ENCODE measurements around the gene RPL13. TPM values are rescaled to one million over a fixed set of nuclear protein-coding genes. Genes with fewer than 3 reads are reported as not detected.

The RPL13 gene
- total and polyA plus RNA-seq, 2 of the 4 experiments (the other 2 are of a cell fraction), result 2,098 to 3,527 TPM

DNA sequence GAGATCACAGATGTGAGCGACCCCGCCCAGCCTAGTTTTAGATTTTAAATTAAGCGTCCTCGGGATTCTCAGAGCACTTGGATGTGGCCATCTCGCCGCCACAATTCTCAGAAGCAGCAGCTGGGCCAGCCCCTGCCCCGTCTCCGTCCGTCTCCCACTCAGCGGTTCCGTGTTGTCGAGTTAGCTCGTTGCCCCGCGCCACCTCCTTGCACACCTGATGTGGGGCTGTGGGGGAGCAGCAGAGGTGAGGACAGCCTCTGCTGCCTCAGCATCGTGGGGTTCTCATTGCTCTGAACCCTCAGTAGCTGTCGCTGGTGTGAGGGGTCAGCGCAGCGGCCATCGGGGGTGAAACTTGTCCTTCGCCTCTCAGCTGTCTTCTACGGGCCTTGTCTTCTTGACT lies 8.2 kb upstream of the RPL13 start:
- BruUV-seq (replicated peaks), result no TSS peak
- no peaks in the 10 kb centered on the region for H3K9me3 ChIP-seq (ENCODE audit: control insufficient read depth, insufficient read depth, low read length)
- H3K4ac ChIP-seq (ENCODE audit: low read depth, low read length), result no peak overlapping the region
- 0 out of 2 replicates have a peak, but pooled peaks cover 1% of the 10 kb centered on the region for H3K4me1 ChIP-seq (ENCODE audit: control insufficient read depth, insufficient read depth, low read length)
- dilution Hi-C loops (cut with HindIII; ENCODE audit: low sequenced_read_pairs, unreplicated experiment) (no loop called here), intact Hi-C loops (cut with micrococcal nuclease) (no loop called here), in situ Hi-C loops (cut with MboI; ENCODE audit: low sequenced_read_pairs) (no loop called here)
- H3K27me3 ChIP-seq (ENCODE audit: control insufficient read depth, insufficient read depth, low read length), result no peaks in the 10 kb centered on the region
- H2AK5ac ChIP-seq (ENCODE audit: low read depth, low read length), result no peak overlapping the region
- no peaks in the 10 kb centered on the region for H3K9me1 ChIP-seq (ENCODE audit: insufficient read depth, low read length)
- no peak overlapping the region for H3K9ac ChIP-seq (ENCODE audit: low read depth, low read length)
- peaks cover 61% of the 10 kb centered on the region for H3K36me3 ChIP-seq (ENCODE audit: control insufficient read depth, insufficient read depth, low read length)
- H4K20me1 ChIP-seq (ENCODE audit: insufficient read depth, low read length), result peaks cover 3% of the 10 kb centered on the region; the same call in 1 of the 2 replicates
- H3K4me3 ChIP-seq (ENCODE audit: insufficient read depth, low read depth, low read length), result no peak overlapping the region
- H2AFZ ChIP-seq (replicated peaks; ENCODE audit: low read length, poor library complexity), result no peak overlapping the region
- no peak overlapping the region for H3K56ac ChIP-seq (ENCODE audit: extremely low read depth, insufficient read depth, low read length)
- H3K14ac ChIP-seq (replicated peaks; ENCODE audit: low read depth, low read length), result no peak overlapping the region
- H2BK5ac ChIP-seq (ENCODE audit: low read depth, low read length, poor library complexity, severe bottlenecking), result no peak overlapping the region
- H4K91ac ChIP-seq (ENCODE audit: insufficient read depth, low read depth, low read length), result no peak overlapping the region
- ATAC-seq (ENCODE audit: low read depth) (no peak), DNase-seq (no peak)
- no peak overlapping the region for H3K23ac ChIP-seq (ENCODE audit: low read depth, low read length)
- WGBS, 2 experiments (ENCODE audit: extremely low coverage in 2 of 2, insufficient read length in 1 of 2), result 96% methylated on average over 13 of the region's 22 CpGs; no CpG with 5 or more reads in 1 of the 2 experiments
- H4K8ac ChIP-seq (ENCODE audit: low read depth in 2 of 2, low read length in 2 of 2), result no peak overlapping the region
- H3K79me1 ChIP-seq (ENCODE audit: low read depth in 1 of 2, low read length in 2 of 2), result peaks cover 3 to 18% of the 10 kb centered on the region in 2 experiments; a peak in 1 of 4 replicates
- no peak overlapping the region for H2BK15ac ChIP-seq (ENCODE audit: low read depth, low read length)
- ChIA-PET POLR2A (ENCODE audit: unreplicated experiment) (no interaction called here), CTCF (no interaction called here)
- TF ChIP-seq, protein P1, sequence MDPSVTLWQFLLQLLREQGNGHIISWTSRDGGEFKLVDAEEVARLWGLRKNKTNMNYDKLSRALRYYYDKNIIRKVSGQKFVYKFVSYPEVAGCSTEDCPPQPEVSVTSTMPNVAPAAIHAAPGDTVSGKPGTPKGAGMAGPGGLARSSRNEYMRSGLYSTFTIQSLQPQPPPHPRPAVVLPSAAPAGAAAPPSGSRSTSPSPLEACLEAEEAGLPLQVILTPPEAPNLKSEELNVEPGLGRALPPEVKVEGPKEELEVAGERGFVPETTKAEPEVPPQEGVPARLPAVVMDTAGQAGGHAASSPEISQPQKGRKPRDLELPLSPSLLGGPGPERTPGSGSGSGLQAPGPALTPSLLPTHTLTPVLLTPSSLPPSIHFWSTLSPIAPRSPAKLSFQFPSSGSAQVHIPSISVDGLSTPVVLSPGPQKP (IDR thresholded peaks at IDR 0.05; ENCODE audit: borderline replicate concordance, low read depth, low read length), result no peak
- TF ChIP-seq CEBPB (IDR thresholded peaks at IDR 0.05; ENCODE audit: low read depth, low read length) (no peak), RFX5 (IDR thresholded peaks at IDR 0.05; ENCODE audit: low read depth, low read length) (no peak), RCOR1 (IDR thresholded peaks at IDR 0.05; ENCODE audit: insufficient replicate concordance, low read length) (no peak), FOS (IDR thresholded peaks at IDR 0.05; ENCODE audit: low read depth, low read length) (no peak), RAD21 (IDR thresholded peaks at IDR 0.05; ENCODE audit: low read length) (no peak), SMC3 (IDR thresholded peaks at IDR 0.05; ENCODE audit: low read depth, low read length) (no peak), NFE2L2 (IDR thresholded peaks at IDR 0.05; ENCODE audit: low read depth, low read length) (no peak), POLR2A (IDR thresholded peaks at IDR 0.05; ENCODE audit: low read depth, low read length) (no peak), MAFK (IDR thresholded peaks at IDR 0.05; ENCODE audit: low read depth, low read length) (no peak), BHLHE40 (IDR thresholded peaks at IDR 0.05; ENCODE audit: low read depth, low read length) (no peak), MXI1 (IDR thresholded peaks at IDR 0.05; ENCODE audit: borderline replicate concordance, low read depth, low read length) (no peak), CHD1 (IDR thresholded peaks at IDR 0.05; ENCODE audit: low read depth, low read length) (no peak), MAZ (IDR thresholded peaks at IDR 0.05; ENCODE audit: borderline replicate concordance, low read depth, low read length) (no peak)
- TF ChIP-seq, protein P2, sequence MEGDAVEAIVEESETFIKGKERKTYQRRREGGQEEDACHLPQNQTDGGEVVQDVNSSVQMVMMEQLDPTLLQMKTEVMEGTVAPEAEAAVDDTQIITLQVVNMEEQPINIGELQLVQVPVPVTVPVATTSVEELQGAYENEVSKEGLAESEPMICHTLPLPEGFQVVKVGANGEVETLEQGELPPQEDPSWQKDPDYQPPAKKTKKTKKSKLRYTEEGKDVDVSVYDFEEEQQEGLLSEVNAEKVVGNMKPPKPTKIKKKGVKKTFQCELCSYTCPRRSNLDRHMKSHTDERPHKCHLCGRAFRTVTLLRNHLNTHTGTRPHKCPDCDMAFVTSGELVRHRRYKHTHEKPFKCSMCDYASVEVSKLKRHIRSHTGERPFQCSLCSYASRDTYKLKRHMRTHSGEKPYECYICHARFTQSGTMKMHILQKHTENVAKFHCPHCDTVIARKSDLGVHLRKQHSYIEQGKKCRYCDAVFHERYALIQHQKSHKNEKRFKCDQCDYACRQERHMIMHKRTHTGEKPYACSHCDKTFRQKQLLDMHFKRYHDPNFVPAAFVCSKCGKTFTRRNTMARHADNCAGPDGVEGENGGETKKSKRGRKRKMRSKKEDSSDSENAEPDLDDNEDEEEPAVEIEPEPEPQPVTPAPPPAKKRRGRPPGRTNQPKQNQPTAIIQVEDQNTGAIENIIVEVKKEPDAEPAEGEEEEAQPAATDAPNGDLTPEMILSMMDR (conservative IDR thresholded peaks at IDR 0.05; ENCODE audit: low read depth, low read length), result no peak
- H2BK120ac ChIP-seq (ENCODE audit: low read depth, low read length), result no peak overlapping the region
- no peak overlapping the region for H3K27ac ChIP-seq (ENCODE audit: insufficient read depth, low read length)
- no peak overlapping the region for H3K4me2 ChIP-seq (ENCODE audit: low read depth, low read length)
- H2BK20ac ChIP-seq (ENCODE audit: low read depth, low read length), result no peak overlapping the region
- no peak overlapping the region for H4K5ac ChIP-seq (ENCODE audit: low read depth, low read length)
- H2AK9ac ChIP-seq (replicated peaks; ENCODE audit: low read depth, low read length, poor library complexity), result no peak overlapping the region
- no peak overlapping the region for H3K18ac ChIP-seq (ENCODE audit: low read depth, low read length)

Measured in IMR-90 (cell line).